Measurements from ENCODE around the gene PRKG2. TPM values are rescaled to one million over a fixed set of nuclear protein-coding genes. Genes with fewer than 3 reads are reported as not detected.
A peak's percentile ranks its signal among the peaks of the same experiment; 100 is the strongest.

Gene PRKG2
- total RNA-seq, 1 donor, result 0.72 TPM

DNA sequence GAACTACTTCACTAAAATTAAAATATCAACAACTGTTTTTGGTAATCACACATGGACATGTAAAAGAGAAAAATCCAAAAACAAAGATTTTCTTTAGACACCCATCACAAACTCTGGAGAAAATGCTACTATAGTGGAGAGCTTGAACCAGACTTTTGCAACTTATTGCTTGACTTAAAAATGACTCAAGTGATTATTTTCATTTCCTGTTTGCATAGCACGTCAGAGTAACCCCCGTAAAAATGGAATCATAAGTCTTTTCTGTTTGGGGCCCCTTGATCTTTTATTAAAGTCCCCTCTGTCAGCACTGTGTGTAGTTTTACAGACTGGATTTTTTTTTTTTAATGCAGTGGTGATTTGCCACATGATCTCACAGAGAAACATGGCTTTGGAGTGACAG, 79.5 kb downstream of the PRKG2 start:
- Histone ChIP-seq H4K20me1 (ENCODE audit: insufficient read depth, low read length) (no peaks in the 10 kb centered on the region), H3K4me2 (ENCODE audit: insufficient read depth, low read length) (no peak overlapping the region), H3K9me3 (ENCODE audit: low read depth, low read length) (no peaks in the 10 kb centered on the region), H3K27me3 (ENCODE audit: insufficient read depth, low read length) (no peaks in the 10 kb centered on the region), H3K27ac (ENCODE audit: low read depth, low read length) (peak overlapping the region; percentile 88), H2AFZ (ENCODE audit: low read length) (no peak overlapping the region), H3K4me1 (ENCODE audit: insufficient read depth, low read length) (peaks cover 11% of the 10 kb centered on the region), H3K36me3 (ENCODE audit: insufficient read depth, low read length) (no peaks in the 10 kb centered on the region), H3K79me2 (ENCODE audit: insufficient read depth, low read length) (no peaks in the 10 kb centered on the region), H3K4me3 (ENCODE audit: insufficient read depth, low read length) (no peak overlapping the region)
- DNase-seq (ENCODE audit: insufficient read length, low spot score, missing footprints), result no peak
- no peak for TF ChIP-seq CTCF (IDR thresholded peaks at IDR 0.05; ENCODE audit: extremely low read depth, low read depth, low read length)

GRCh38 chr4:81131563-81131962, 83.5 kb downstream of the PRKG2 start:
- peaks cover 8% of the 10 kb centered on the region for H3K4me1 ChIP-seq (ENCODE audit: insufficient read depth, low read length)
- no peak for DNase-seq (ENCODE audit: insufficient read length, low spot score, missing footprints)
- H3K9me3 ChIP-seq (ENCODE audit: low read depth, low read length), result no peaks in the 10 kb centered on the region
- H2AFZ ChIP-seq (ENCODE audit: low read length), result no peak overlapping the region
- no peak for TF ChIP-seq CTCF (IDR thresholded peaks at IDR 0.05; ENCODE audit: extremely low read depth, low read depth, low read length)
- no peaks in the 10 kb centered on the region for H3K79me2 ChIP-seq (ENCODE audit: insufficient read depth, low read length)
- H3K36me3 ChIP-seq (ENCODE audit: insufficient read depth, low read length), result no peaks in the 10 kb centered on the region
- no peaks in the 10 kb centered on the region for H3K27me3 ChIP-seq (ENCODE audit: insufficient read depth, low read length)
- H3K4me2 ChIP-seq (ENCODE audit: insufficient read depth, low read length), result no peak overlapping the region
- H3K27ac ChIP-seq (ENCODE audit: low read depth, low read length), result no peak overlapping the region
- H4K20me1 ChIP-seq (ENCODE audit: insufficient read depth, low read length), result no peaks in the 10 kb centered on the region
- H3K4me3 ChIP-seq (ENCODE audit: insufficient read depth, low read length), result no peak overlapping the region

DNA sequence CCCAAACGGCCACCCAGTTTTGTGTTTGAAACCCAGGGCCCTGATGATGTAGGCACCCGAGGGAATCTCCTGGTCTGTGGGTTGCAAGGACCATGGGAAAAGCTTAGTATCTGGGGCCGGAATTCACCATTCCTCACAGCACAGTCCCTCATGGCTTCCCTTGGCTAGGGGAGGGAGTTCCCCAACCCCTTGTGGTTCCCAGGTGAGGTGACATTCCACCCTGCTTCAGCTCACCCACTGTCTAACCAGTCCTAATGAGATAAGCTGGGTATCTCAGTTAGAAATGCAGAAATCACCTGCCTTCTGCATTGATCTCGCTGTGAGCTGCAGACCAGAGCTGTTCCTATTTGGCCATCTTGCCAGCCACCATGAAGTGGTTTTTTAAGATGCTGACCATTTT, 84.0 kb downstream of the PRKG2 start:
- Histone ChIP-seq H3K4me1 (ENCODE audit: insufficient read depth, low read length) (peaks cover 7% of the 10 kb centered on the region), H3K27me3 (ENCODE audit: insufficient read depth, low read length) (no peaks in the 10 kb centered on the region), H3K27ac (ENCODE audit: low read depth, low read length) (no peak overlapping the region), H3K4me3 (ENCODE audit: insufficient read depth, low read length) (no peak overlapping the region), H3K36me3 (ENCODE audit: insufficient read depth, low read length) (no peaks in the 10 kb centered on the region), H4K20me1 (ENCODE audit: insufficient read depth, low read length) (no peaks in the 10 kb centered on the region), H3K4me2 (ENCODE audit: insufficient read depth, low read length) (no peak overlapping the region), H3K79me2 (ENCODE audit: insufficient read depth, low read length) (no peaks in the 10 kb centered on the region), H3K9me3 (ENCODE audit: low read depth, low read length) (no peaks in the 10 kb centered on the region), H2AFZ (ENCODE audit: low read length) (no peak overlapping the region)
- no peak for DNase-seq (ENCODE audit: insufficient read length, low spot score, missing footprints)
- TF ChIP-seq CTCF (IDR thresholded peaks at IDR 0.05; ENCODE audit: extremely low read depth, low read depth, low read length), result no peak

GRCh38 chr4:81130569-81130968, 84.5 kb downstream of the PRKG2 start:
- Histone ChIP-seq H3K36me3 (ENCODE audit: insufficient read depth, low read length) (no peaks in the 10 kb centered on the region), H3K4me3 (ENCODE audit: insufficient read depth, low read length) (no peak overlapping the region), H3K9me3 (ENCODE audit: low read depth, low read length) (no peaks in the 10 kb centered on the region), H3K4me2 (ENCODE audit: insufficient read depth, low read length) (no peak overlapping the region), H4K20me1 (ENCODE audit: insufficient read depth, low read length) (no peaks in the 10 kb centered on the region), H3K27ac (ENCODE audit: low read depth, low read length) (no peak overlapping the region), H3K79me2 (ENCODE audit: insufficient read depth, low read length) (no peaks in the 10 kb centered on the region), H3K4me1 (ENCODE audit: insufficient read depth, low read length) (peaks cover 2% of the 10 kb centered on the region), H2AFZ (ENCODE audit: low read length) (no peak overlapping the region), H3K27me3 (ENCODE audit: insufficient read depth, low read length) (no peaks in the 10 kb centered on the region)
- no peak for TF ChIP-seq CTCF (IDR thresholded peaks at IDR 0.05; ENCODE audit: extremely low read depth, low read depth, low read length)
- no peak for DNase-seq (ENCODE audit: insufficient read length, low spot score, missing footprints)
